WTC11 (cell line): Measurements from ENCODE around the gene SRSF9. TPM values are rescaled to one million over a fixed set of nuclear protein-coding genes. Genes with fewer than 3 reads are reported as not detected.

ENCODE experiments used
- ATAC-seq: fragments of 200-7000 bp; cut with Tn5 transposase; 2 replicates; pipeline ENCODE4 v1.10.0; 2021; ENCODE audit warnings: mild to moderate bottlenecking, moderate library complexity
- CTCF ChIA-PET: fragments of 300-600 bp; sonication (Branson Sonifier 250); formaldehyde crosslinking; loops from one replicate; lab custom pipeline; 2021; ENCODE audit warnings: antibody characterized with exemption; lab: Charles Lee
- POLR2A ChIA-PET: fragments of 350-600 bp; sonication (Branson Sonifier 250); formaldehyde crosslinking; loops from one replicate; lab custom pipeline; 2021; ENCODE audit warnings: antibody characterized with exemption; lab: Charles Lee
- DNase-seq: peaks from one replicate; pipeline ENCODE4 v3.0.0; 2021; ENCODE audit warnings: low spot score
- H3K27ac Mint-ChIP-seq: 2 replicates; pipeline ENCODE4 v1.8.0; 2021; ENCODE audit warnings: mixed read lengths
- H3K27me3 Mint-ChIP-seq: 2 replicates; pipeline ENCODE4 v1.8.0; 2021; ENCODE audit warnings: low read depth, mild to moderate bottlenecking, moderate library complexity, mixed read lengths
- H3K36me3 Mint-ChIP-seq: 2 replicates; pipeline ENCODE4 v1.8.0; 2021; ENCODE audit warnings: mixed read lengths
- H3K4me1 Mint-ChIP-seq: 2 replicates; pipeline ENCODE4 v1.8.0; 2022; ENCODE audit warnings: mixed read lengths
- H3K4me3 Mint-ChIP-seq: 2 replicates; pipeline ENCODE4 v1.8.0; 2021; ENCODE audit warnings: mild to moderate bottlenecking, moderate library complexity, mixed read lengths
- H3K9me3 Mint-ChIP-seq: 2 replicates; pipeline ENCODE4 v1.8.0; 2021; ENCODE audit warnings: mixed read lengths
- AFF4 ChIP-seq: sonication (generic); formaldehyde crosslinking; IDR thresholded peaks from 2 replicates; pipeline ENCODE4 v1.8.1; 2023; ENCODE audit warnings: mild to moderate bottlenecking, missing genetic modification reagents, borderline replicate concordance
- ESRRA ChIP-seq: sonication (generic); formaldehyde crosslinking; IDR thresholded peaks from 2 replicates; pipeline ENCODE4 v1.8.1; 2022; ENCODE audit warnings: mild to moderate bottlenecking, missing genetic modification reagents, borderline replicate concordance
- FOXK1 ChIP-seq: sonication (generic); formaldehyde crosslinking; IDR thresholded peaks from 2 replicates; pipeline ENCODE4 v1.8.0; 2022; ENCODE audit warnings: mild to moderate bottlenecking, moderate library complexity, missing genetic modification reagents
- GABPB1 ChIP-seq: sonication (generic); formaldehyde crosslinking; IDR thresholded peaks from 2 replicates; pipeline ENCODE4 v1.8.1; 2023; ENCODE audit warnings: mild to moderate bottlenecking, missing genetic modification reagents
- HMGXB4 ChIP-seq: sonication (generic); formaldehyde crosslinking; IDR thresholded peaks from 2 replicates; pipeline ENCODE4 v1.8.1; 2023; ENCODE audit warnings: mild to moderate bottlenecking, moderate library complexity, missing genetic modification reagents
- NFATC4 ChIP-seq: fragments of 250-450 bp; sonication (Bioruptor Pico); IDR thresholded peaks from 2 replicates; pipeline ENCODE4 v1.9.0; 2021; ENCODE audit warnings: mild to moderate bottlenecking
- NFYB ChIP-seq: sonication (generic); formaldehyde crosslinking; conservative IDR thresholded peaks from 2 replicates; pipeline ENCODE4 v1.8.0; 2022; ENCODE audit warnings: low read depth, missing genetic modification reagents
- NR1H2 ChIP-seq: sonication (generic); formaldehyde crosslinking; IDR thresholded peaks from 2 replicates; pipeline ENCODE4 v1.9.0; 2021; ENCODE audit warnings: mild to moderate bottlenecking, moderate library complexity, missing genetic modification reagents
- NR3C1 ChIP-seq: sonication (generic); formaldehyde crosslinking; conservative IDR thresholded peaks from 2 replicates; pipeline ENCODE4 v1.8.1; 2023; ENCODE audit warnings: low read depth, mild to moderate bottlenecking, missing genetic modification reagents
- RELA ChIP-seq: sonication (generic); formaldehyde crosslinking; IDR thresholded peaks from 2 replicates; pipeline ENCODE4 v1.8.1; 2022; ENCODE audit warnings: missing genetic modification reagents, mild to moderate bottlenecking, borderline replicate concordance
- SMAD4 ChIP-seq: sonication (generic); formaldehyde crosslinking; IDR thresholded peaks from 2 replicates; pipeline ENCODE4 v1.8.0; 2022; ENCODE audit warnings: mild to moderate bottlenecking, missing genetic modification reagents
- STAT6 ChIP-seq: sonication (generic); formaldehyde crosslinking; conservative IDR thresholded peaks from 2 replicates; pipeline ENCODE4 v1.8.1; 2023; ENCODE audit warnings: mild to moderate bottlenecking, low read depth, missing genetic modification reagents, moderate library complexity
- TEAD1 ChIP-seq: sonication (generic); formaldehyde crosslinking; IDR thresholded peaks from 2 replicates; pipeline ENCODE4 v1.8.0; 2022; ENCODE audit warnings: mild to moderate bottlenecking, missing genetic modification reagents
- ZNF263 ChIP-seq: sonication (generic); formaldehyde crosslinking; IDR thresholded peaks from 2 replicates; pipeline ENCODE4 v1.8.1; 2022; ENCODE audit warnings: low read depth, mild to moderate bottlenecking, moderate library complexity, missing genetic modification reagents
- ZNF396 ChIP-seq: fragments of 250-450 bp; sonication (Bioruptor Pico); IDR thresholded peaks from 2 replicates; pipeline ENCODE4 v1.8.0; 2021; ENCODE audit warnings: mild to moderate bottlenecking, moderate library complexity, borderline replicate concordance
- total RNA-seq: library from RNA; stranded (reverse); gene quantifications from 3 replicates; pipeline ENCODE4 v1.2.3, GENCODE V29; 2021
- TF ChIP-seq, protein P1 (sequence below): fragments of 250-450 bp; sonication (Bioruptor Pico); IDR thresholded peaks from 2 replicates; pipeline ENCODE4 v1.8.0; 2021; ENCODE audit warnings: mild to moderate bottlenecking
- TF ChIP-seq, protein P2 (sequence below): sonication (generic); formaldehyde crosslinking; IDR thresholded peaks from 2 replicates; pipeline ENCODE4 v1.8.1; 2023; ENCODE audit warnings: mild to moderate bottlenecking, missing genetic modification reagents, moderate library complexity
- TF ChIP-seq, protein P3 (sequence below): sonication (generic); formaldehyde crosslinking; IDR thresholded peaks from 2 replicates; pipeline ENCODE4 v1.8.0; 2023; ENCODE audit warnings: missing genetic modification reagents
- TF ChIP-seq, protein P4 (sequence below): sonication (generic); formaldehyde crosslinking; IDR thresholded peaks from 2 replicates; pipeline ENCODE4 v1.8.1; 2022; ENCODE audit warnings: low read depth, mild to moderate bottlenecking, moderate library complexity, missing genetic modification reagents, borderline replicate concordance

The SRSF9 gene
- total RNA-seq, 1 experiment from 2014 or later: 286 TPM

DNA sequence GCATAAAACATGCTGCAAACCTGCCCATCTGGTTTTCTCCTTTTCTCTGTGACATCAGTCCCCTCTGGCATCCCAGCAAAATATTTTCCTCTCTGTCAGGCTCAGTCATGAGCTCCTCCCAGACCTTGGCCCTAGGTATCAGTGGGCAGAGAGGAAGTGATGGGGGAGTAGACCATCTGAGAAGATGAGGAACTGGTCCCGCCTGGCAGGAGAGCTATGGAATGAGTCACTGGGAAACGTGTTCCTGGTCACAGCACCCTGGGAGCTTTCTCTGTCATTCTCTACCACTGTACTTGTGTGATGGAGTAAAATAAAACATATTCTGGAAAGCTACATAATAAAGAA lies 5.0 kb upstream of the SRSF9 start (continued):
- TF ChIP-seq, protein P1, sequence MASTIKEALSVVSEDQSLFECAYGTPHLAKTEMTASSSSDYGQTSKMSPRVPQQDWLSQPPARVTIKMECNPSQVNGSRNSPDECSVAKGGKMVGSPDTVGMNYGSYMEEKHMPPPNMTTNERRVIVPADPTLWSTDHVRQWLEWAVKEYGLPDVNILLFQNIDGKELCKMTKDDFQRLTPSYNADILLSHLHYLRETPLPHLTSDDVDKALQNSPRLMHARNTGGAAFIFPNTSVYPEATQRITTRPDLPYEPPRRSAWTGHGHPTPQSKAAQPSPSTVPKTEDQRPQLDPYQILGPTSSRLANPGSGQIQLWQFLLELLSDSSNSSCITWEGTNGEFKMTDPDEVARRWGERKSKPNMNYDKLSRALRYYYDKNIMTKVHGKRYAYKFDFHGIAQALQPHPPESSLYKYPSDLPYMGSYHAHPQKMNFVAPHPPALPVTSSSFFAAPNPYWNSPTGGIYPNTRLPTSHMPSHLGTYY (CRISPR knock-in tag): no peak
- TF ChIP-seq HMGXB4 (CRISPR knock-in tag): no peak
- no peak for TF ChIP-seq NR1H2 (CRISPR knock-in tag)
- no peak for TF ChIP-seq ZNF396
- no peak for TF ChIP-seq NFATC4 (CRISPR knock-in tag)
- TF ChIP-seq, protein P2, sequence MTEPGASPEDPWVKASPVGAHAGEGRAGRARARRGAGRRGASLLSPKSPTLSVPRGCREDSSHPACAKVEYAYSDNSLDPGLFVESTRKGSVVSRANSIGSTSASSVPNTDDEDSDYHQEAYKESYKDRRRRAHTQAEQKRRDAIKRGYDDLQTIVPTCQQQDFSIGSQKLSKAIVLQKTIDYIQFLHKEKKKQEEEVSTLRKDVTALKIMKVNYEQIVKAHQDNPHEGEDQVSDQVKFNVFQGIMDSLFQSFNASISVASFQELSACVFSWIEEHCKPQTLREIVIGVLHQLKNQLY (CRISPR knock-in tag): no peak
- no peak for TF ChIP-seq ZNF263
- no peak for TF ChIP-seq GABPB1
- no peak for TF ChIP-seq FOXK1

- CTCF ChIA-PET: interaction anchor here (0.7 to 3.0 kb wide), 8 partner anchors 17 to 175 kb away, joined by 3 to 10 read pairs (median 4); partner anchors contain the start of genes DYNLL1 and SIRT4
- no peaks in the 10 kb centered on the region for H3K36me3 Mint-ChIP-seq
- peaks cover 14% of the 10 kb centered on the region for H3K4me1 Mint-ChIP-seq
- TF ChIP-seq, protein P3, sequence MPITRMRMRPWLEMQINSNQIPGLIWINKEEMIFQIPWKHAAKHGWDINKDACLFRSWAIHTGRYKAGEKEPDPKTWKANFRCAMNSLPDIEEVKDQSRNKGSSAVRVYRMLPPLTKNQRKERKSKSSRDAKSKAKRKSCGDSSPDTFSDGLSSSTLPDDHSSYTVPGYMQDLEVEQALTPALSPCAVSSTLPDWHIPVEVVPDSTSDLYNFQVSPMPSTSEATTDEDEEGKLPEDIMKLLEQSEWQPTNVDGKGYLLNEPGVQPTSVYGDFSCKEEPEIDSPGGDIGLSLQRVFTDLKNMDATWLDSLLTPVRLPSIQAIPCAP (CRISPR knock-in tag): no peak
- no peak for TF ChIP-seq TEAD1
- H3K9me3 Mint-ChIP-seq: no peaks in the 10 kb centered on the region
- no peak for DNase-seq
- no peak for ATAC-seq
- H3K4me3 Mint-ChIP-seq: no peak overlapping the region
- POLR2A ChIA-PET: interaction anchor here (0.6 kb wide), 2 partner anchors 181 to 1080 kb away, joined by 3 to 5 read pairs; no protein-coding TSS in a partner anchor
- H3K27ac Mint-ChIP-seq: peak overlapping the region; percentile 77; the same call in 1 of the 2 replicates
- H3K27me3 Mint-ChIP-seq: no peaks in the 10 kb centered on the region
Observed at GRCh38 chr12:120473807-120474615, 4.5 kb upstream of the SRSF9 start.

DNA sequence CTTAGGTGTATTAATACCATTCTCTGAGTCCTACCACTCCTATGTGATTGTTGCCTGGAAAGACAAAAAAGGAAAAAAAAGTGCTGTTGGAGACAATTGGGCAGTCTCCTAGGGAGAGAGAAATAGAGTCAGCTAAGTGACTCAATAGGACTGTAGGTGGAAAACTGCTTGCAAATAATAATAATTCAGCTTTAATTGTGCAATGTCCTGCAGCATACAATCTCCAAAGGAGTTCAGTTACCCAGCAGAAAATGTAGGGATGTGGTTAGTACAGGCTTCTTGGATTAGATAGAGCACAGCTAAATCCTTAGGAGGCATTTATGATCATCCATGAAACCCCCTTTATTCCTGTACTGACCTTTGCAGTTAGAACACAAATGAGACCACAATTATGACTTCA lies 3.0 kb upstream of the SRSF9 start:
- ChIA-PET POLR2A (no interaction called here), CTCF (no interaction called here)
- DNase-seq (no peak), ATAC-seq (no peak)
- H3K4me3 Mint-ChIP-seq: no peak overlapping the region
- no peak overlapping the region for H3K27ac Mint-ChIP-seq
- no peaks in the 10 kb centered on the region for H3K9me3 Mint-ChIP-seq
- H3K27me3 Mint-ChIP-seq: no peaks in the 10 kb centered on the region
- peaks cover 1% of the 10 kb centered on the region; the same call in 1 of the 2 replicates for H3K36me3 Mint-ChIP-seq
- H3K4me1 Mint-ChIP-seq: peaks cover 22% of the 10 kb centered on the region
- TF ChIP-seq RELA (CRISPR knock-in tag) (no peak), ZNF396 (no peak), ESRRA (CRISPR knock-in tag) (no peak), FOXK1 (no peak), NR3C1 (CRISPR knock-in tag) (no peak), NR1H2 (CRISPR knock-in tag) (no peak), SMAD4 (CRISPR knock-in tag) (no peak), STAT6 (CRISPR knock-in tag) (no peak), AFF4 (no peak), NFYB (no peak)
- TF ChIP-seq, protein P4, sequence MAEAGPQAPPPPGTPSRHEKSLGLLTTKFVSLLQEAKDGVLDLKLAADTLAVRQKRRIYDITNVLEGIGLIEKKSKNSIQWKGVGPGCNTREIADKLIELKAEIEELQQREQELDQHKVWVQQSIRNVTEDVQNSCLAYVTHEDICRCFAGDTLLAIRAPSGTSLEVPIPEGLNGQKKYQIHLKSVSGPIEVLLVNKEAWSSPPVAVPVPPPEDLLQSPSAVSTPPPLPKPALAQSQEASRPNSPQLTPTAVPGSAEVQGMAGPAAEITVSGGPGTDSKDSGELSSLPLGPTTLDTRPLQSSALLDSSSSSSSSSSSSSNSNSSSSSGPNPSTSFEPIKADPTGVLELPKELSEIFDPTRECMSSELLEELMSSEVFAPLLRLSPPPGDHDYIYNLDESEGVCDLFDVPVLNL: no peak
